ENCODE results near the gene LHX3.

The LHX3 gene

GRCh38 chr9:136181784-136182419 lies 23.0 kb downstream of the LHX3 start:
- Histone ChIP-seq H3K36me3 (replicated peaks; ENCODE audit: low read depth, low read length) (no peaks in the 10 kb centered on the region), H3K27ac (ENCODE audit: low read length) (no peak overlapping the region), H3K4me2 (ENCODE audit: low read length) (no peak overlapping the region), H3K4me1 (ENCODE audit: low read length) (no peaks in the 10 kb centered on the region), H3K9me3 (ENCODE audit: insufficient read depth, low read length) (no peaks in the 10 kb centered on the region), H4K20me1 (ENCODE audit: insufficient read depth, low read length) (no peaks in the 10 kb centered on the region), H3K79me2 (ENCODE audit: low read length) (no peaks in the 10 kb centered on the region), H2AFZ (ENCODE audit: low read depth, low read length) (no peak overlapping the region), H3K4me3 (ENCODE audit: low read length) (no peak overlapping the region), H3K9ac (ENCODE audit: low read length) (no peak overlapping the region), H3K27me3 (ENCODE audit: low read depth, low read length) (no peaks in the 10 kb centered on the region)
- TF ChIP-seq EZH2phosphoT487 (IDR thresholded peaks at IDR 0.05; ENCODE audit: low read depth), result no peak
- TF ChIP-seq CTCF (IDR thresholded peaks at IDR 0.05; ENCODE audit: low read depth, low read length), result no peak

GRCh38 chr9:136180586-136180985 lies 24.3 kb downstream of the LHX3 start:
- Histone ChIP-seq H3K9me3 (ENCODE audit: insufficient read depth, low read length) (no peaks in the 10 kb centered on the region), H3K27ac (ENCODE audit: low read length) (no peak overlapping the region), H3K4me2 (ENCODE audit: low read length) (no peak overlapping the region), H2AFZ (ENCODE audit: low read depth, low read length) (no peak overlapping the region), H3K4me1 (ENCODE audit: low read length) (no peaks in the 10 kb centered on the region), H4K20me1 (ENCODE audit: insufficient read depth, low read length) (no peaks in the 10 kb centered on the region), H3K4me3 (ENCODE audit: low read length) (no peak overlapping the region), H3K9ac (ENCODE audit: low read length) (no peak overlapping the region), H3K27me3 (ENCODE audit: low read depth, low read length) (no peaks in the 10 kb centered on the region), H3K36me3 (replicated peaks; ENCODE audit: low read depth, low read length) (no peaks in the 10 kb centered on the region), H3K79me2 (ENCODE audit: low read length) (no peaks in the 10 kb centered on the region)
- TF ChIP-seq EZH2phosphoT487 (IDR thresholded peaks at IDR 0.05; ENCODE audit: low read depth) (no peak), CTCF (IDR thresholded peaks at IDR 0.05; ENCODE audit: low read depth, low read length) (no peak)

GRCh38 chr9:136179761-136180160 lies 25.2 kb downstream of the LHX3 start:
- no peak overlapping the region for H2AFZ ChIP-seq (ENCODE audit: low read depth, low read length)
- H3K27me3 ChIP-seq (ENCODE audit: low read depth, low read length), result no peaks in the 10 kb centered on the region
- no peaks in the 10 kb centered on the region for H3K79me2 ChIP-seq (ENCODE audit: low read length)
- H3K9me3 ChIP-seq (ENCODE audit: insufficient read depth, low read length), result no peaks in the 10 kb centered on the region
- H3K27ac ChIP-seq (ENCODE audit: low read length), result no peak overlapping the region
- no peak overlapping the region for H3K9ac ChIP-seq (ENCODE audit: low read length)
- no peak overlapping the region for H3K4me3 ChIP-seq (ENCODE audit: low read length)
- no peaks in the 10 kb centered on the region for H3K36me3 ChIP-seq (replicated peaks; ENCODE audit: low read depth, low read length)
- H4K20me1 ChIP-seq (ENCODE audit: insufficient read depth, low read length), result no peaks in the 10 kb centered on the region
- TF ChIP-seq CTCF (IDR thresholded peaks at IDR 0.05; ENCODE audit: low read depth, low read length) (no peak), EZH2phosphoT487 (IDR thresholded peaks at IDR 0.05; ENCODE audit: low read depth) (no peak)
- H3K4me1 ChIP-seq (ENCODE audit: low read length), result no peaks in the 10 kb centered on the region
- no peak overlapping the region for H3K4me2 ChIP-seq (ENCODE audit: low read length)

- Histone ChIP-seq H2AFZ (ENCODE audit: low read depth, low read length) (no peak overlapping the region), H3K4me2 (ENCODE audit: low read length) (no peak overlapping the region), H3K4me3 (ENCODE audit: low read length) (no peak overlapping the region), H3K27me3 (ENCODE audit: low read depth, low read length) (no peaks in the 10 kb centered on the region), H3K9ac (ENCODE audit: low read length) (no peak overlapping the region), H3K9me3 (ENCODE audit: insufficient read depth, low read length) (no peaks in the 10 kb centered on the region), H4K20me1 (ENCODE audit: insufficient read depth, low read length) (no peaks in the 10 kb centered on the region), H3K36me3 (replicated peaks; ENCODE audit: low read depth, low read length) (no peaks in the 10 kb centered on the region), H3K79me2 (ENCODE audit: low read length) (no peaks in the 10 kb centered on the region), H3K4me1 (ENCODE audit: low read length) (no peaks in the 10 kb centered on the region), H3K27ac (ENCODE audit: low read length) (no peak overlapping the region)
- no peak for TF ChIP-seq CTCF (IDR thresholded peaks at IDR 0.05; ENCODE audit: low read depth, low read length)
Measured at GRCh38 chr9:136179101-136179616, 25.8 kb downstream of the LHX3 start.

Data from OCI-LY3 (cell line).